Mucosa of stomach (tissue), 1 donor: Measurements from ENCODE around the gene ZNF358.
A peak's percentile ranks its signal among the peaks of the same experiment; 100 is the strongest.

Experiments
- H3K27me3 ChIP-seq: one replicate; pipeline ENCODE4 v1.7.0; 2013; ENCODE audit warnings: mild to moderate bottlenecking, low read length; ENCODE audit not compliant: control insufficient read depth, insufficient read depth
- H3K36me3 ChIP-seq: one replicate; pipeline ENCODE4 v1.7.0; 2013; ENCODE audit warnings: low read length; ENCODE audit not compliant: control insufficient read depth, insufficient read depth
- H3K4me1 ChIP-seq: one replicate; pipeline ENCODE4 v1.7.0; 2013; ENCODE audit warnings: mild to moderate bottlenecking, low read length; ENCODE audit not compliant: control insufficient read depth, insufficient read depth
- H3K4me3 ChIP-seq: one replicate; pipeline ENCODE4 v1.7.0; 2013; ENCODE audit warnings: low read length
- H3K9ac ChIP-seq: one replicate; pipeline ENCODE4 v1.7.0; 2013; ENCODE audit warnings: mild to moderate bottlenecking, low read length, moderate library complexity
- H3K9me3 ChIP-seq: one replicate; pipeline ENCODE4 v1.7.0; 2013; ENCODE audit warnings: mild to moderate bottlenecking, low read length, moderate library complexity; ENCODE audit not compliant: control insufficient read depth
- donor health status: Pancreatic carcinoma.

ZNF358 gene

GRCh38 chr19:7547159-7547558, 31.3 kb downstream of the ZNF358 start:
- no peaks in the 10 kb centered on the region for H3K4me1 ChIP-seq
- H3K9ac ChIP-seq: no peak overlapping the region
- H3K9me3 ChIP-seq: no peaks in the 10 kb centered on the region
- no peaks in the 10 kb centered on the region for H3K27me3 ChIP-seq
- H3K36me3 ChIP-seq: no peaks in the 10 kb centered on the region
- H3K4me3 ChIP-seq: no peak overlapping the region

GRCh38 chr19:7549429-7550148, 33.7 kb downstream of the ZNF358 start:
- no peaks in the 10 kb centered on the region for H3K36me3 ChIP-seq

GRCh38 chr19:7550169-7550770, 34.4 kb downstream of the ZNF358 start:
- no peaks in the 10 kb centered on the region for H3K4me1 ChIP-seq
- no peak overlapping the region for H3K4me3 ChIP-seq
- no peaks in the 10 kb centered on the region for H3K27me3 ChIP-seq
- H3K9ac ChIP-seq: no peak overlapping the region
- H3K36me3 ChIP-seq: no peaks in the 10 kb centered on the region
- H3K9me3 ChIP-seq: no peaks in the 10 kb centered on the region

More at GRCh38 chr19:7549429-7550148, 33.7 kb downstream of the ZNF358 start:
- Histone ChIP-seq H3K4me1 (no peaks in the 10 kb centered on the region), H3K9ac (no peak overlapping the region), H3K9me3 (no peaks in the 10 kb centered on the region), H3K27me3 (no peaks in the 10 kb centered on the region), H3K4me3 (no peak overlapping the region)

- Histone ChIP-seq H3K9me3 (no peaks in the 10 kb centered on the region), H3K4me1 (no peaks in the 10 kb centered on the region), H3K27me3 (no peaks in the 10 kb centered on the region), H3K4me3 (no peak overlapping the region), H3K9ac (peak overlapping the region; percentile 22), H3K36me3 (no peaks in the 10 kb centered on the region)
Observed at GRCh38 chr19:7550987-7551761, 35.3 kb downstream of the ZNF358 start.

- Histone ChIP-seq H3K9me3 (no peaks in the 10 kb centered on the region), H3K36me3 (no peaks in the 10 kb centered on the region), H3K9ac (no peak overlapping the region), H3K27me3 (no peaks in the 10 kb centered on the region), H3K4me1 (no peaks in the 10 kb centered on the region), H3K4me3 (no peak overlapping the region)
Observed at GRCh38 chr19:7552781-7553180, 36.9 kb downstream of the ZNF358 start.

GRCh38 chr19:7554565-7554964, 38.7 kb downstream of the ZNF358 start:
- no peaks in the 10 kb centered on the region for H3K4me1 ChIP-seq
- no peak overlapping the region for H3K4me3 ChIP-seq
- H3K36me3 ChIP-seq: no peaks in the 10 kb centered on the region
- no peaks in the 10 kb centered on the region for H3K9me3 ChIP-seq
- H3K27me3 ChIP-seq: no peaks in the 10 kb centered on the region
- no peak overlapping the region for H3K9ac ChIP-seq

- H3K4me3 ChIP-seq: no peak overlapping the region
- no peaks in the 10 kb centered on the region for H3K36me3 ChIP-seq
- no peak overlapping the region for H3K9ac ChIP-seq
- no peaks in the 10 kb centered on the region for H3K4me1 ChIP-seq
- no peaks in the 10 kb centered on the region for H3K9me3 ChIP-seq
- no peaks in the 10 kb centered on the region for H3K27me3 ChIP-seq
Observed at GRCh38 chr19:7554990-7555864, 39.3 kb downstream of the ZNF358 start.

- Histone ChIP-seq H3K4me3 (no peak overlapping the region), H3K27me3 (no peaks in the 10 kb centered on the region), H3K9me3 (no peaks in the 10 kb centered on the region), H3K9ac (no peak overlapping the region), H3K4me1 (no peaks in the 10 kb centered on the region), H3K36me3 (no peaks in the 10 kb centered on the region)
Observed at GRCh38 chr19:7556696-7557315, 40.9 kb downstream of the ZNF358 start.

GRCh38 chr19:7558667-7559066, 42.8 kb downstream of the ZNF358 start:
- no peaks in the 10 kb centered on the region for H3K4me1 ChIP-seq
- no peaks in the 10 kb centered on the region for H3K27me3 ChIP-seq
- H3K9ac ChIP-seq: no peak overlapping the region
- H3K36me3 ChIP-seq: no peaks in the 10 kb centered on the region
- H3K9me3 ChIP-seq: no peaks in the 10 kb centered on the region
- no peak overlapping the region for H3K4me3 ChIP-seq

GRCh38 chr19:7559102-7559501, 43.2 kb downstream of the ZNF358 start:
- no peak overlapping the region for H3K4me3 ChIP-seq
- H3K4me1 ChIP-seq: no peaks in the 10 kb centered on the region
- H3K9ac ChIP-seq: no peak overlapping the region
- no peaks in the 10 kb centered on the region for H3K36me3 ChIP-seq
- no peaks in the 10 kb centered on the region for H3K9me3 ChIP-seq
- no peaks in the 10 kb centered on the region for H3K27me3 ChIP-seq

GRCh38 chr19:7560255-7560654, 44.4 kb downstream of the ZNF358 start:
- Histone ChIP-seq H3K9me3 (no peaks in the 10 kb centered on the region), H3K36me3 (no peaks in the 10 kb centered on the region), H3K4me3 (no peak overlapping the region), H3K9ac (no peak overlapping the region), H3K4me1 (no peaks in the 10 kb centered on the region), H3K27me3 (no peaks in the 10 kb centered on the region)
